Chondrocyte (in vitro differentiated cells): ENCODE results near the gene MMP20. TPM values are rescaled to one million over a fixed set of nuclear protein-coding genes. Genes with fewer than 3 reads are reported as not detected.
A peak's percentile ranks its signal among the peaks of the same experiment; 100 is the strongest.

Experiments used
- DNase-seq: peaks from one replicate; pipeline ENCODE4 v3.0.0; 2021; ENCODE audit warnings: mixed read lengths, low spot score
- H3K27ac Mint-ChIP-seq: one replicate; pipeline ENCODE4 v1.8.0; 2021; ENCODE audit warnings: mild to moderate bottlenecking, moderate library complexity, mixed read lengths; ENCODE audit not compliant: unreplicated experiment
- H3K27me3 Mint-ChIP-seq: 2 replicates; pipeline ENCODE4 v1.8.0; 2021; ENCODE audit warnings: low read depth, mixed read lengths
- H3K36me3 Mint-ChIP-seq: 2 replicates; pipeline ENCODE4 v1.8.0; 2021; ENCODE audit warnings: low read depth, mixed read lengths
- H3K4me1 Mint-ChIP-seq: 2 replicates; pipeline ENCODE4 v1.8.0; 2021; ENCODE audit warnings: low read depth, mild to moderate bottlenecking, mixed read lengths
- H3K4me3 Mint-ChIP-seq: one replicate; pipeline ENCODE4 v1.8.0; 2021; ENCODE audit warnings: mild to moderate bottlenecking, moderate library complexity, mixed read lengths; ENCODE audit not compliant: unreplicated experiment
- H3K9me3 Mint-ChIP-seq: 2 replicates; pipeline ENCODE4 v1.8.0; 2021; ENCODE audit warnings: low read depth, mixed read lengths
- total RNA-seq: library from RNA; stranded (reverse); gene quantifications from 3 replicates; pipeline ENCODE4 v1.2.1, GENCODE V29; 2021
- TF ChIP-seq, protein P1 (sequence below): fragments of 200-600 bp; sonication (generic); IDR thresholded peaks from 2 replicates; pipeline ENCODE4 v1.5.0; 2021; ENCODE audit warnings: antibody characterized with exemption, mild to moderate bottlenecking, moderate library complexity

MMP20 gene
- total RNA-seq, 1 donor from 2014 or later = not detected

DNA sequence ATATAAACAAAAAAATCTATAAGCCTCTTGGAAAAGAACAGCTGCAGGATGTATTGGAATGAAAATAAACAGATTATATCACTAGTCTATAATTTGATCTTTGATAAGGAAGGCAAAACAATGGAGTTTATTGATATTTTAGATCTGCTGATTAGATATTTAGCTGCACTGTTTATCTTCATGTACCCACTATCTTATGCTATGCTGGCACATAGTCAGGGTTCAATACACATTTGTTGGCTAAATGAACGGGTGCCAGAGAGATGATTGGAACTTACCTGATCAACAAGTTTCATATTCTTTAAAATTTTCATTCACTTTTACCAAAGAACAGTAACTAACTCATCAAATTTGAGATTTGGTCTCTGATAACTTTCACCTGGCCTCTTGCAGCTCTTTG, 26.9 kb downstream of the MMP20 start:
- Mint-ChIP-seq H3K4me1 (peaks cover 32% of the 10 kb centered on the region), H3K4me3 (no peak overlapping the region), H3K27ac (no peak overlapping the region), H3K9me3 (no peaks in the 10 kb centered on the region), H3K36me3 (no peaks in the 10 kb centered on the region), H3K27me3 (no peaks in the 10 kb centered on the region)
- no peak for DNase-seq
- TF ChIP-seq, protein P1, sequence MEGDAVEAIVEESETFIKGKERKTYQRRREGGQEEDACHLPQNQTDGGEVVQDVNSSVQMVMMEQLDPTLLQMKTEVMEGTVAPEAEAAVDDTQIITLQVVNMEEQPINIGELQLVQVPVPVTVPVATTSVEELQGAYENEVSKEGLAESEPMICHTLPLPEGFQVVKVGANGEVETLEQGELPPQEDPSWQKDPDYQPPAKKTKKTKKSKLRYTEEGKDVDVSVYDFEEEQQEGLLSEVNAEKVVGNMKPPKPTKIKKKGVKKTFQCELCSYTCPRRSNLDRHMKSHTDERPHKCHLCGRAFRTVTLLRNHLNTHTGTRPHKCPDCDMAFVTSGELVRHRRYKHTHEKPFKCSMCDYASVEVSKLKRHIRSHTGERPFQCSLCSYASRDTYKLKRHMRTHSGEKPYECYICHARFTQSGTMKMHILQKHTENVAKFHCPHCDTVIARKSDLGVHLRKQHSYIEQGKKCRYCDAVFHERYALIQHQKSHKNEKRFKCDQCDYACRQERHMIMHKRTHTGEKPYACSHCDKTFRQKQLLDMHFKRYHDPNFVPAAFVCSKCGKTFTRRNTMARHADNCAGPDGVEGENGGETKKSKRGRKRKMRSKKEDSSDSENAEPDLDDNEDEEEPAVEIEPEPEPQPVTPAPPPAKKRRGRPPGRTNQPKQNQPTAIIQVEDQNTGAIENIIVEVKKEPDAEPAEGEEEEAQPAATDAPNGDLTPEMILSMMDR = no peak

DNA sequence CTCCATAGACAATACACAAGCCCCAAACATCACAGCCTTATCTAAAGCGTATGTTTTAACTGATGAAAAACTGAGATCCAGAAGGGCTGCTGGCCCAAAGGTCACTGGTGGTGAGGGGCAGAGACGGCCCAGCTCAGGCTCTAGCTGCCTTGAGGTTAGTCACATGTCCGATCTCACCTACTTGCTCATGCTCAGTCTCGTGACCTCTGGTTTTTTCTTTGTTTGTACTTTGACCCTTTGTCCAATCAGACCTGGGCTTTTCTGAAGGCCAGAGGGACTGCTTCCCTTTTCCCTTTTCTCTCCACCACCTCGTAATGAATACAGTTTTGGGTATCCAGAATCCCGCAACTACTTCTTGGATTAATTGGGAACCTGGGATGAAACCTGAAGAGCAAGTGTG, 28.6 kb downstream of the MMP20 start:
- Mint-ChIP-seq H3K27me3 (no peaks in the 10 kb centered on the region), H3K4me1 (peaks cover 22% of the 10 kb centered on the region), H3K27ac (no peak overlapping the region), H3K36me3 (no peaks in the 10 kb centered on the region), H3K4me3 (no peak overlapping the region), H3K9me3 (no peaks in the 10 kb centered on the region)
- TF ChIP-seq, protein P1 = no peak
- no peak for DNase-seq

DNA sequence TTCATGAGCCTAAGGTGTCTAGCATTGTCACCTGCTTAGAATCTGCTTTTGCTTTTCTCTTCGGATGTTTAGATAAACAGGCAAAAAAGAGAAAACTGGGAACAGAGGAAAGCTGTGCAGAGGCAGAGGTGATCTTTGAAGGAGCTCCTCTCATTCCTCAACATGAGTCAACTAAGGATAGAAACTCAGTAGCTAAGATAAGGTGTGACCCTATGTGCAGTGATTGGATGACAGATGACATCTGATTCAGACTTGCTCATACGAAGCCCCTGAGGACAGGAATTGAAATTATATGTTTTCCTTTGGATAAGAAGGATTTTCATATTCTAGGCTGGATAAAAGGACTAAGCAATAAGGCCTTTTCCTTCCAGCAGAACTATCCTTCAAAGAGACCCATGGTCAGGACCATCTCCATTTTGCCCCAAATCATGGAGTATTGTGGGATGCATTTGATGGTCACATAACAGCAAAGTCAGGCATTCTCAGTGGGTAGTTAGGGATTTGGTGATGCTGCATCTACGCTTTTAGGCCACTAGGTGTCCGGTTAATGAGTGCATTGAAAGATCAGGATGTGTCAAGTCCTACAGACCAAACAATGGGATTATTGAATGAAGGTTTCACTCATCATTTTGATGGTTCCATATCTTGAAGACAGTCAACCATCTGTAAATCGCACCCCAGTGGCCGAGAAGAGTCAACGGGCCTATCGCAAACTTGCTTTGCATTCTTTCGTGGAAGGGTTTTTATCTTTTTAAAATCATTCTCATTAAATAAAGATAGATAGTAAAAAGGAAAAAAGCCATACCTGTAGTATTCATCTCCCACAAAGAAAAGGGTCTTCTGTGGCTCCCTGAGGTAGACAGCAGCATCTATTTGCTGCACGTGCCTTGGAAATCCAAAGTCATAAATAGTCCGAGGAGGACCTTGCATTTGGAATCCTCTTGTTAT, 32.2 kb downstream of the MMP20 start:
- Mint-ChIP-seq H3K36me3 (no peaks in the 10 kb centered on the region), H3K4me1 (no peaks in the 10 kb centered on the region), H3K4me3 (no peak overlapping the region), H3K27me3 (no peaks in the 10 kb centered on the region), H3K27ac (no peak overlapping the region), H3K9me3 (no peaks in the 10 kb centered on the region)
- DNase-seq = no peak
- TF ChIP-seq, protein P1 = peak; percentile 71

DNA sequence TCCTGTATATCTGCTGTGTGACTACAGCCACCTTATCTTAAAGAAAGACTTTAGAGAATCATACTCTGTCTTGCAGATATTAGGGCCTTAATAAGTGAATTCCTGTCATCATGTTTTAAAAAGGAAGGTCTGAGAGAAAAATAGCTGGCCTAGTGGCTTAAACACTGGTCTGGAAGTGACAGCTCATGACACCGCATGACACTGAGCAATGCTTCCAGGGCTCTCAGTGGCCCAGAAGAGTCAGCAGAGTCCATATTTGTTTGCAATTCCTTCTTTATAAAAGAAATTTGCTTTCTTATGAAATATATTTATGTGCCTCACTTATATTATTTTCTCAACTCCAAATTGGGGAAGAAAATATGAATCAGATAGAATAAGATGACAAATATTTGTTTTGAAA, 33.0 kb downstream of the MMP20 start:
- H3K4me1 Mint-ChIP-seq = no peaks in the 10 kb centered on the region
- peaks cover 7% of the 10 kb centered on the region for H3K9me3 Mint-ChIP-seq
- H3K4me3 Mint-ChIP-seq = no peak overlapping the region
- TF ChIP-seq, protein P1 = no peak
- H3K36me3 Mint-ChIP-seq = no peaks in the 10 kb centered on the region
- H3K27ac Mint-ChIP-seq = no peak overlapping the region
- H3K27me3 Mint-ChIP-seq = no peaks in the 10 kb centered on the region
- DNase-seq = no peak

DNA sequence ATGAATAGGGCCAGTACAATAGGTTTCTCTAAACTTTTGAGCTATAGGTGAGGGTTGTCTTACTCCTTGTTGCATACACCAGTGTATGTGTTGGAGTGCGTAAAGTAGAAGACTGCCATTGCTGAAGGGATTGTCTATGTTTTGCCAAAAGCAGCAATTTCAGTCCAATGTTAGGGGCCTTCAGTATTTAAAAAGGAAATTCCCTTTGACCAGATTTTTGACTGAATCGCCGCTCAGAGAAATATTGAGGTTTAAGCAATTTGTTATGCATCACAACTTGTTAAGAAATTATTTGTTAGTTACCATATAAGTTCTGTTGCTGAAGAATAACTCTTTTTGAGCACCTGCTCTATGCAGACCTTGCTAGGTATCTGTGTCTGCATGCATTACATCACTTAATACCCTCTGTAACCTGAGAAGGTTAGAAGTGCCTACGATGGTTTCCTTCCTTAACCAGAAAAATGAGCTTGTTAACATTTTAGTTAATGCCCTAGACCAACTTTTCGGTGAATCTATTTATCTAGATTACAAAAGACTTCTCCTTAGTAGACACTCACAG, 33.9 kb downstream of the MMP20 start:
- no peak for DNase-seq
- Mint-ChIP-seq H3K9me3 (peaks cover 8% of the 10 kb centered on the region), H3K27me3 (no peaks in the 10 kb centered on the region), H3K27ac (no peak overlapping the region), H3K4me1 (no peaks in the 10 kb centered on the region), H3K4me3 (no peak overlapping the region), H3K36me3 (no peaks in the 10 kb centered on the region)
- TF ChIP-seq, protein P1 = no peak
